ENCODE results near the gene ARHGEF25. TPM values are rescaled to one million over a fixed set of nuclear protein-coding genes. Genes with fewer than 3 reads are reported as not detected.

ARHGEF25 gene
- total and polyA plus RNA-seq, 2 donors from 2014 or later, result 10.9 to 15.0 TPM

GRCh38 chr12:57609101-57609780 lies 2.0 kb upstream of the ARHGEF25 start:
- no peak overlapping the region for H3K4me3 ChIP-seq (ENCODE audit: low read length in 3 of 3)
- FAIRE-seq (no peak), DNase-seq (peak in 1 of 5 donors; percentile 37)
- H3K9me3 ChIP-seq (ENCODE audit: control insufficient read depth in 2 of 3, insufficient read depth in 1 of 3, low read length in 3 of 3), result no peaks in the 10 kb centered on the region
- no peak for TF ChIP-seq CTCF (IDR thresholded peaks at IDR 0.05; ENCODE audit: borderline replicate concordance, extremely low read depth, insufficient read depth)
- H3K4me1 ChIP-seq (ENCODE audit: control insufficient read depth in 2 of 3, insufficient read depth in 2 of 3, low read depth in 1 of 3, low read length in 3 of 3), result peaks cover 0 to 6% (median 0%) of the 10 kb centered on the region in 3 donors
- no peak overlapping the region for H3K9ac ChIP-seq (ENCODE audit: low read length in 3 of 3)
- H3K27ac ChIP-seq (ENCODE audit: low read depth in 2 of 2, low read length in 2 of 2), result no peak overlapping the region
- no peaks in the 10 kb centered on the region for H3K36me3 ChIP-seq (ENCODE audit: control insufficient read depth in 2 of 3, insufficient read depth in 3 of 3, low read length in 3 of 3)
- H3K27me3 ChIP-seq (ENCODE audit: control insufficient read depth, insufficient read depth, low read length), result no peaks in the 10 kb centered on the region
- intact Hi-C loops (cut with DNase I), result no loop called here

GRCh38 chr12:57609781-57610553 lies 1.3 kb upstream of the ARHGEF25 start:
- Histone ChIP-seq H3K27ac (ENCODE audit: low read depth in 2 of 2, low read length in 2 of 2) (peak overlapping the region; percentile 40 to 51), H3K4me3 (ENCODE audit: low read length in 3 of 3) (peak overlapping the region in 2 of 3 donors; percentile 53 to 54), H3K9ac (ENCODE audit: low read length in 3 of 3) (peak overlapping the region in 2 of 3 donors; percentile 17 to 58), H3K9me3 (ENCODE audit: control insufficient read depth in 2 of 3, insufficient read depth in 1 of 3, low read length in 3 of 3) (no peaks in the 10 kb centered on the region), H3K27me3 (ENCODE audit: control insufficient read depth, insufficient read depth, low read length) (no peaks in the 10 kb centered on the region), H3K4me1 (ENCODE audit: control insufficient read depth in 2 of 3, insufficient read depth in 2 of 3, low read depth in 1 of 3, low read length in 3 of 3) (peaks cover 0 to 6% (median 0%) of the 10 kb centered on the region in 3 donors), H3K36me3 (ENCODE audit: control insufficient read depth in 2 of 3, insufficient read depth in 3 of 3, low read length in 3 of 3) (no peaks in the 10 kb centered on the region)
- peak in 4 of 5 donors; percentile 46 to 85 (median 80) for DNase-seq
- no peak for TF ChIP-seq CTCF (IDR thresholded peaks at IDR 0.05; ENCODE audit: borderline replicate concordance, extremely low read depth, insufficient read depth)
- no peak for FAIRE-seq
- intact Hi-C loops (cut with DNase I), result no loop called here

GRCh38 chr12:57610554-57611107 lies 604 bp upstream of the ARHGEF25 start:
- H3K27me3 ChIP-seq (ENCODE audit: control insufficient read depth, insufficient read depth, low read length), result no peaks in the 10 kb centered on the region
- peak overlapping the region; percentile 63 to 84 for H3K27ac ChIP-seq (ENCODE audit: low read depth in 2 of 2, low read length in 2 of 2)
- H3K36me3 ChIP-seq (ENCODE audit: control insufficient read depth in 2 of 3, insufficient read depth in 3 of 3, low read length in 3 of 3), result no peaks in the 10 kb centered on the region
- peak in 4 of 5 donors; percentile 36 to 89 (median 66) for DNase-seq
- FAIRE-seq, result no peak
- intact Hi-C loops (cut with DNase I), result no loop called here
- peaks cover 0 to 2% (median 0%) of the 10 kb centered on the region in 3 donors for H3K4me1 ChIP-seq (ENCODE audit: control insufficient read depth in 2 of 3, insufficient read depth in 2 of 3, low read depth in 1 of 3, low read length in 3 of 3)
- H3K9me3 ChIP-seq (ENCODE audit: control insufficient read depth in 2 of 3, insufficient read depth in 1 of 3, low read length in 3 of 3), result no peaks in the 10 kb centered on the region
- peak overlapping the region; percentile 34 to 54 (median 53) for H3K4me3 ChIP-seq (ENCODE audit: low read length in 3 of 3)
- TF ChIP-seq CTCF (IDR thresholded peaks at IDR 0.05; ENCODE audit: borderline replicate concordance, extremely low read depth, insufficient read depth), result no peak
- peak overlapping the region in 2 of 3 donors; percentile 17 to 58 for H3K9ac ChIP-seq (ENCODE audit: low read length in 3 of 3)

Data from kidney (tissue), 14 donors.